Stimulated activated CD4-positive, alpha-beta T cell treated with anti-CD3 and anti-CD28 coated beads, Interleukin-15, amount 100 ng/mL, for 24 hours (primary cell): ENCODE measurements around the gene LRTM1.

Experiments
- DNase-seq: peaks from one replicate; pipeline ENCODE4 v3.0.0-alpha.2; 2020

Gene LRTM1

GRCh38 chr3:54939557-54940300, 11.9 kb upstream of the LRTM1 start:
- no peak for DNase-seq

DNA sequence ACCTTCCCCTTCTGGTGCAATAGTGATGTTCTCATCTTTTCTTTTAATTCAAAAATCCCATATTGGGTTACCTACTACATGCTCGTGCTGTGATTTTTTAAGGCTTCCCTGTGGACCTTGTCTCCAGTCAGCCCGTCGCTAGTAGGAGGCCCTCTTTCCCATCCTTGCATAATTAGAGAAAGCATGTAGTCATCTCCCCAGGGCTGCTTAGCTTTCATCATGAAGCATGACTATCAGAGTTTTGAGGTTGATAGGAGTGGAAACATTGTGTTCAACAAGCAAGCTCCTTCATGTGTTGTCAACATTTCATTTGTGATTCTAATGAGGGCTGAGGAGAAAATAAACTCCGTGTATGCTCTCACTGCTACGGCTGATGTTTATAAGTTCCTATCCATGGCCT, 8.7 kb upstream of the LRTM1 start:
- DNase-seq: no peak

DNA sequence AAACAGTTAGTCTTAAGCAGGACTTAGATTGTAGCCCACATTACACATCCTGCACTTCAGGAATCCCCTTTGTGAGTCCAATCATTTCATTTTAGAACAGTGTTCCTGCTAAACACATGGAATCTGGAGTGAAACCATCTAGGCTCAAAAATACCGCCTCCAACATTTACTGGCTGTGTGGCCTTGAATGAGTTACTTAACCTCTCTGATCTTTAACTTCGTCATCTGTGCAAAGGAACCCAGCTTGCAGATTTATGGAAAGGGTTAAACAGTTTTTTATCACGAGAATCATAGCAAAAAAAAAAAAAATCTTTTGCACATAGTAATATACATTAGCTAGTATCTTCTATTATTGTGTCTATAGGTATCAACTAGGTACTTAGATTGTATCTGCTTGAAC, 8.0 kb upstream of the LRTM1 start:
- no peak for DNase-seq

DNA sequence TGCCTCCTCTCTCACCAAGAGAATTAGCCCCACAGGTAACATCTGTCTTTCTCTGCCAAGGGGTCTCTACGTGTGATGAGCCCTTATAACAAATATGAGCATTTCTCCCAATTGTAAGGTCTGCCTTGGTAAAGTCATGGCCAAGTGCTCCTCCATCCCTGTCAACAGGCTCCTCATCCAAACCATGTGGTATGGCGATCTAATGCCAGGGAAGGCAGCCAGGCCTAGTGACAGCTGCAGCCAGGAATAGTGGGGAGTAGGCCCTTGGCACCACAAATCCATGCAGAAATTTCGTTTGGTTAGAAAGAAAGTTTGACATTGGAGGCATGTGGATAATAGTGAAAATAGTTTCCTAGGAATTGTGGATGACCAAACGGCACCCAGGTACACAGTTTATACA, 4.7 kb upstream of the LRTM1 start:
- no peak for DNase-seq

DNA sequence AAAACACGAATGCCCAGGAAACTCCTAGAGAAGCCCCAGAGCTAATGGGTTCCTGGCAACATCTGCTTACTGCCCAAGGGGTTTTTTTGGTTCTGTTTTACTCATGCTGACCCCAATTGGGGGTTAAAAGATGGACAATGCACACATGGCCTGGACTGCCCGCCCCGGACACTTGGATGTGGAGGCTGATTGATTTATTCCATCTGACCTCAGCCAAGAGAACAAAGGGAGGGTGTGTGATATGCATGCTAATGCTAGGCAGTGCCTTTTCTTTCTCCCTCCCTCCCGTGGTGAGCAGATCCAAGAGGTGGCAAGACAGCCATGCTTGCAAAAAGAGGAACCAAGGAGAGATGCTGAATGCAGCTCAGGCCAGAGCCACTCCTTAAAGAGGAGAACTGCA, 3.3 kb upstream of the LRTM1 start:
- DNase-seq: no peak

DNA sequence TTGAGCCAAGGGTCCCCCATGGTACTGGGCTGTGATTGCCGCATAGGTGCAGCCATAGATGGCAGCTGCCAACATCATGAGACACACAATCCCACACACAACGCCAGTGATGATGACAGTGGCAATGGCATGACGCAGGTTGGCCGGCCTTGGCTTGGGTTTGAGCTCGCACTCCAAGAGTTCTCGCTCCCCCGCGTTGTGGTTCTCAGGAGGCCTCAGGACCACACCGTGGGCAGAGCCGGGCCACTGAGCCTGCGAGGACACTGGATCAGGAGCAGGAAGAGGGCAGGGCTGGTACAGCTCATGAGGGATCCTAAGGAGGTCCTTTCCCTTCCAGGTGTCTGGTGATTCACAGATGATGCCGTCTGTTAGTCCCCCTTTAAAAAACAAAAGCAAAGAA, 9.3 kb downstream of the LRTM1 start:
- DNase-seq: no peak

DNA sequence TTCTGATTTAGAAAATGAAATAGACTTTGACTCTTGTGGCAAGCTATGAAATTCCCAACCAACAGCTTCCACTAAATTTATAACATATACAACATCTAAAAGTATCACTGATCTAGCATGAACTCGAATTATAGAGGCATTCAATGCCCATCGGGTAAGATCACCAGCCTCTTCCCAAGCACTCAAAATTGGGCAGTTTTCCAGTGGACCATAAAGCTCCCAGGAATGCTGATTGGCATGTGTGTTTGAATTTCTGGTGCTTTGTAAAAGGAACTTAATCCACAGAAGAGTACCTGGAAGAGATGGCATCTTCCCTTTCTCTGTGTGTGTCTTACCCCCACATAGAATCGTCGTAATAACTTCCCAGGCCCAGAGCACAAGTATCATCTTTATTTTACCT, 10.0 kb downstream of the LRTM1 start:
- no peak for DNase-seq

DNA sequence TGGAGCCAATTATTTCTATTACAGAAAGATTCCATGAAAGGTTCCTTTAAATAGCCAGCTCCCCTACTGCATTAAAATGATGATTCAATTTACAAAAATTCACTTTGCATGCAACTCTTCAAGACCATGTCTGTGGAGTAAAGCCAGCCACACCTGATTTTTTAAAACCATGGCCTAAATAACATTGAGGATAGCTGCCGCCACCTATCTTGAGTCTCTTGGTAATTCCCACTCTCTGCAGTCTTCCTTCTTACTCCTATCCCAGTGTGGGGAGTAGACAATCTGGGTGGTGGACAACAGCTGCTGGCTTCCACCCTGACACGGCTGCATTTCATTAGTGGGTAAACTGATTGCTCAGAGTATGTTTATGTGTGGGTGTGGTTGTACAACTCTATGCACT, 10.7 kb downstream of the LRTM1 start:
- no peak for DNase-seq

GRCh38 chr3:54916732-54917131, 11.1 kb downstream of the LRTM1 start:
- no peak for DNase-seq

GRCh38 chr3:54915976-54916375, 11.9 kb downstream of the LRTM1 start:
- DNase-seq: no peak

- DNase-seq: no peak
Measured at GRCh38 chr3:54915181-54915580, 12.7 kb downstream of the LRTM1 start.

DNA sequence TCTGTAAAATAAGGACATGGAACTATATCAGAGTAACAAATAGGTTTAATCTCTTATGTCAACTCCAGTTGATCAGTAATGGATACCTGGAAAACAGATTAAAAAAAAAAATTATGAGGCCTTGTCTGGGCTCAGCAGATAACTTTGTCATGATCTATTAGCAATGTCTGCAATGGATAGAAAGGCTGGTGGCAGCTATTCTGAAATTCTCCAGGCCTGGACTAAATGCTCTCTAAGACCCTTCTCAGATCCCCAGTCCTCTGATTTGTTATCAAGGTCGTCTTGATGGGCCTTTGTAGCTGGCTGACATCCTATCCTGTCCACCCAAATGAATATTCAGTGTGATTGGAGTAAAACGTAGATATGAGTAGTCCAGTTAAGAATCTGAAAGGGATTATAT, 13.7 kb downstream of the LRTM1 start:
- no peak for DNase-seq

- DNase-seq: no peak
Measured at GRCh38 chr3:54909191-54909590, 18.7 kb downstream of the LRTM1 start.

GRCh38 chr3:54906763-54907162, 21.1 kb downstream of the LRTM1 start:
- no peak for DNase-seq

- DNase-seq: no peak
Measured at GRCh38 chr3:54905920-54906319, 21.9 kb downstream of the LRTM1 start.

DNA sequence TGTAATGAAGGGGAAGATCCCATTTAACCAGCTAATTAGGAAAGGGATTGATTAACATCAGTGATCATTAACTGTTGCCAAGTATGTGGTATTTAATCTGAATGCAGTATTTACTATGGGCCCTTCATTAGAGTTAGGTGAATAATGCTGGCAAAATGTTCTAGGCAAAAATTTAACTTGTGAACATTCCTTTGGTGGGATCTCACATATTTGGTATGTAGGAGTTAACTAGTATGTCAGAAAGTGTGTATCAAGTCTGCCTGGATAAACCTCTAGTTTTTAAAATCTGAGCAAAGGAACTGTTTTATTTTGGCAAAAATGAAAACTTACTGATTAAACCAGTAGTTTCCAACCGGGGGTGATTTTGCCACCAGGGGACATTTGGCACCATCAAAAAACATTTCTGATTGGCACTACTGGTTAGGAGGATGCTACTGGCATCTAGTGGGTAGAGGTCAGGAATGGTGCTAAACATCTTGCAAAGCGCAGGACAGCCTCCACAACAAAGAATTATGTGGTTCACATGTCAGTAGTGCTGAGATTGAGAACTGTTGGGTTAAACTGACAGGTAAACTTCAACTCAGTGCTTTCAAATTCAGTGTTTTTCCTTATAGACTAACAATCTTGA, 22.5 kb downstream of the LRTM1 start:
- no peak for DNase-seq

DNA sequence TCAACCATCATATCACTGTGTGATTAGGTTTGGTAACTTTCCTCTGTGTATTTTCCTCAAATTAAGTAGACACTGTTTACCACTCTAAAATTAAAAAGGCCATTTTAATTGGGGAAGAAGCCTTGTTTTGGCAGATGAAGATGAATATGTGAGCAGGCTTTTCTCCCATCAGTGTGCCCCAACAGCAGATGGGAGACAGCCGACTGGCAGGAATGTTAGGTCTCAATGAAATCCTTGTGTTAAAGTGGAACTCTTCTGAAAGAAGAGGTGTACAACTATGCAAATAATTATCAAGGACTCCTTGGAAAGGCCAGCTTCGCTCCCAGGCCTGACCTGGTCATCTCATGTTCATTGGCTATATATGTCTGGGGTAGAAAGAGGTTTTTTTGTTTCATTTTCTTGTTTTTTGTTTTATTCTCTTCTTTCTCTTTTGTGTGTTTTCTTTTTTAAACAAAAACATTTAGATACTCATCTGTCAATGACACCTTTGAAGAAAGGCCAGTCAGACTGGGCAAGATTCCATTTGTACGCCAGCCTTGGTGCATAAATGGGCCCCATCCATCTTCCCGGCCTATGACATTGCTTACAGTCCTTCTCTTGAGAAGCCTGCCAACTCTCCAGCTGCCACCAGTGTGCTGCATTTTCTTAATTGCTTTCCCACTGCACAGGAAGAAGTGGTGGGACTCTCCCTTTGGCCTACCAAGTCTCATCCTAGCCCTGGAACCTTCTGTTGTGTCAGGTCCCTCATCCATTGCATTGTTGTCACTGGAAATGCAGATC, 25.8 kb downstream of the LRTM1 start:
- no peak for DNase-seq

DNA sequence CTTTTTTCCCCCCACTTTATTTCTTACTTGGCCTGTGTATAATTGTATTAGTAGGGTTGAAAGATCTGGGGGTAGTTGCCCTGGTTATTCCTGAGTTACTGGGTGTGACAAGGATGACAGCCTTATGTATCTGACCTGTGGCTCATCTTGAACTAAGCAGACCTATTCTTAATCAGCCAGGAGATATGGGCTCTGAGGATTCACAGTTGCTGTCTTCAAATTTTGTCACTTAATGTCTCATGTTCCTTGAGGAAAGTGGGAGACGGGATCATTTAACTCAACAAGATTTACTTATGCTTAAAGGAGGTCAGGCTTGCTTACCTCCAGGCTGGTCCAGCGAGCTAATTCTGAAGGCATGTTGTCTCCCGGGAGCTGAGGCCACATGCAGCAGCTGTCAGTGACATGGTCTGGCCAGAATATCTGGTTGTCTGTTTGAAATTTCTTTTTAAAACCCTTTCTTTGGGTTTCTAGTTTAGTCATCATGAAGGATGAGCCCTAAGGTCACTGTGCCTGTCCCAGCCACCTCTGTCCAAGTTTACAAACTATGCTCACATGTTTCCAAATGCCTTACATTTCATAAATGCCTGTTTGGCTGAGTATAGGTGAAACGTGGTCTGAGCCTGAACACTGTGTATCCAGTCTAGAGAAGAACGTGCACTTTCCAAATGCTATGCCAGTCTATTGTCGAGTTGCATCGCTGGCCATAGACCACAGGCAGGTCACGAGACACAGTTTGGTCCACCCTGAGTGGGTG, 26.8 kb downstream of the LRTM1 start:
- no peak for DNase-seq

DNA sequence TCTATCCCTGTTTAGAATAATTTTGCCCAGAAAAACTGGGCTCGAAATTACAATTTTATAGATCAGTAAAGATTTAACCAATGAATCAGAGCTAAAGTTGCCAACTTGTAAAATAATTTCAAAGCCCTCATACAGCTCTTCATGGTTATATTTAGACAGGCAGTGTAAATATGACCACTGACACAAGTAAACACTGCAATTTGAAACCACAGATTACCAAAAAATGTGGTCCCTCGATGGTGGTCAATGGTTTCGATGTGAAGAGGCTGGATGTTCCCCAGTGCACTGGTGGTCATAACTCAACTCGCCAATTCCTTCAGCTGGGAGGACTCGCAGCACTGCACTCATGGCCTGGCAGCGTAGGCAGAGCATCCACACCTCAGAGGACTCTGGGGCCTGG, 28.6 kb downstream of the LRTM1 start:
- no peak for DNase-seq

- no peak for DNase-seq
Measured at GRCh38 chr3:54897028-54897711, 30.7 kb downstream of the LRTM1 start.

DNA sequence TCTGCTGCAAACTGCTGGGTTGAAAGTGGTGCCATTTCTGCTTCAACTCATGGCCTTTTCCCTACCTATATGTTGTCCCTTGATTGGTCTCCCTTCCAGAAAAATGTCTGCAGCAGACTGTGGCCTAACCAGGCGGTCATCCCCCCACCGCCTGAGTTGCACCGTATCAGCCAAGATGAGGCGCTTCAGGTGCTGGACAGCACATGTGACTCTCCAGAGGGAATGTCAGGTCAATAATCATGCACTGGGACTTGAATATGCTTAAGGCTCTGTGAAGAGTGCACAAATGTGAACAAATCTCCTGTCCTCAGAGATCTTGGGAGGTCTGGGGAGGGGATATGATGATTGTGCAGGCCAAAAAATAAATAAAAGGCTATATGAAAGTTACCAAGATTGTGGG, 32.2 kb downstream of the LRTM1 start:
- DNase-seq: no peak

GRCh38 chr3:54892168-54892567, 35.7 kb downstream of the LRTM1 start:
- DNase-seq: no peak

DNA sequence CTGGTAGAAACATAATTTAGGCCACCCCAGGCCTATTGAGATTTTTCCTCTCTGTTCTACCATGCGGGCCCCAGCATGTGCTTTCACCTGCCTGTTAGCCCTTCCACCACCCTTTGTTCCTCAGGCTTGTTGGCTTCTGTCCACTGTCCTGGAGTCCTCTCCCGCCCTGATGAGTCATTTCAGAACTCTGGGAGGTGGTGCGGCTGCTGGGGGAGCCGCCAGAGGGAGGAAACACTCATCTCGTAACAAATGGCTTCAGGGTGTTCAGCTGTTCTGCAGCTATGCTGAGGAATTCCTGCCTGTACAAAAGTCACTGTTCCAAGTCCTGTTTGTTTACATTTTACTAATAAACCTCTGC, 36.3 kb downstream of the LRTM1 start:
- DNase-seq: no peak
